GM12865 (cell line): ENCODE data around the gene ATRNL1.

Experiments
- DNase-seq: peaks from one replicate; pipeline ENCODE4 v3.0.0; 2010; ENCODE audit warnings: low read depth
- H3K4me3 ChIP-seq: 2 replicates; pipeline ENCODE4 v1.5.1; 2011; ENCODE audit warnings: mild to moderate bottlenecking, low read depth, low read length, control low read depth
- TF ChIP-seq, protein P1 (sequence below): IDR thresholded peaks from 2 replicates; pipeline ENCODE4 v1.5.1; 2011; ENCODE audit warnings: low read length, control low read depth, low read depth, inconsistent platforms; ENCODE audit not compliant: insufficient read depth; ENCODE audit errors: missing control alignments

ATRNL1 gene

DNA sequence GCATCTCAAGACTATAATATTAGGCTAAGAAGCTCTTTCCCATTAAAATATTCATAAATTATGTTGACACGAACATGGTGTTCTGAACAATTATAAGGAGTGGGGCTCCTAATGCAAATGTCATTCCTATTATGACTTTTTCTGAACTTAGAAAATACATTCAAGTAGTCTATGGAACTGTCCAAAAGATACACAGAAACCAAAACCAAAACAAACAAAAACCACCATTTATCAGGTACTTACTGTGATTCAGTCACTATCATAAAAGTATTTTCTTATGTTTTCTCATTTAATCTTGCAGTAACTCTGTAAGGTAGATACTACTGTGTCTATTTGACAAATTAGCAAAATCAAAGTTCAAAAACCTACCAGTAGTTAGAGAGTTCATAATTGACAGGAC is 773.0 kb downstream of the ATRNL1 start:
- H3K4me3 ChIP-seq, result no peak overlapping the region
- no peak for DNase-seq
- TF ChIP-seq, protein P1, sequence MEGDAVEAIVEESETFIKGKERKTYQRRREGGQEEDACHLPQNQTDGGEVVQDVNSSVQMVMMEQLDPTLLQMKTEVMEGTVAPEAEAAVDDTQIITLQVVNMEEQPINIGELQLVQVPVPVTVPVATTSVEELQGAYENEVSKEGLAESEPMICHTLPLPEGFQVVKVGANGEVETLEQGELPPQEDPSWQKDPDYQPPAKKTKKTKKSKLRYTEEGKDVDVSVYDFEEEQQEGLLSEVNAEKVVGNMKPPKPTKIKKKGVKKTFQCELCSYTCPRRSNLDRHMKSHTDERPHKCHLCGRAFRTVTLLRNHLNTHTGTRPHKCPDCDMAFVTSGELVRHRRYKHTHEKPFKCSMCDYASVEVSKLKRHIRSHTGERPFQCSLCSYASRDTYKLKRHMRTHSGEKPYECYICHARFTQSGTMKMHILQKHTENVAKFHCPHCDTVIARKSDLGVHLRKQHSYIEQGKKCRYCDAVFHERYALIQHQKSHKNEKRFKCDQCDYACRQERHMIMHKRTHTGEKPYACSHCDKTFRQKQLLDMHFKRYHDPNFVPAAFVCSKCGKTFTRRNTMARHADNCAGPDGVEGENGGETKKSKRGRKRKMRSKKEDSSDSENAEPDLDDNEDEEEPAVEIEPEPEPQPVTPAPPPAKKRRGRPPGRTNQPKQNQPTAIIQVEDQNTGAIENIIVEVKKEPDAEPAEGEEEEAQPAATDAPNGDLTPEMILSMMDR, result no peak

DNA sequence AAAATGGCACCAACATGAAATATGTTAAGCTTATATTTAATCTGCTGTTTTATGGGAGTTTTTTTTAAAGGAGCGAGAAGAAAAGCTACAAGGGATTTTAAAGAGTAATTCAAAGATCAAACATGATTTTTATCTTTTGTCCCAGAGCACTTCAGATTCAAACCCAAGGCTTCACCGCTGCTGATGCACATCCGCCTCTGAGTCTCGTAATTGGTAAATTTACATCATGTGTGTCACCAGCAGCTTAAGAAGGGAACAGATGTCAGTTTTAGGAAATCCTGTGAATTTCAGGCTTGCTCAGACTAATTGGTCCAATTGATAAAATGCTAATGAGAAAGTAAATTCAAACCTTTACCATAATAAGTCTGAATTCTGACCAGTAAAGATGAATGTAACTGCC is 773.5 kb downstream of the ATRNL1 start:
- TF ChIP-seq, protein P1, result no peak
- H3K4me3 ChIP-seq, result no peak overlapping the region
- no peak for DNase-seq

DNA sequence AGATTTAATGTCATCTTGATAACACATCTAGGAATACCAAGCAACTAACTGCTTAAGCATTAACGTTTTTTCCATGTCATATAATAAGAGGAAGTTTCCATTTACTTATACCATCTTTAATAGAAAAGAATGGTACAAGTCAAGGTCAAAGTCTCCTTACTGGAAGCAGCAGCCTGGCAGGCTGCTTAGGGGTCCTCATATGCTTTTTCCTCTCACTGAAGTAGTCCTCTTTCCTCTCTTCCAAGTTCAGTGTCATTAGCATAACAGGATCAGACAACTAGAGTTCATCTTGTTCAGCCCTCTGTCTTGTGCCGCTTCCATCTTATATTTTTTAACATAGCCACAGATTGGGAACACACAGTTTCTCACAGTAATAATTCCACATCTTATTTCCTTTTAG is 774.1 kb downstream of the ATRNL1 start:
- DNase-seq, result no peak
- no peak overlapping the region for H3K4me3 ChIP-seq

DNA sequence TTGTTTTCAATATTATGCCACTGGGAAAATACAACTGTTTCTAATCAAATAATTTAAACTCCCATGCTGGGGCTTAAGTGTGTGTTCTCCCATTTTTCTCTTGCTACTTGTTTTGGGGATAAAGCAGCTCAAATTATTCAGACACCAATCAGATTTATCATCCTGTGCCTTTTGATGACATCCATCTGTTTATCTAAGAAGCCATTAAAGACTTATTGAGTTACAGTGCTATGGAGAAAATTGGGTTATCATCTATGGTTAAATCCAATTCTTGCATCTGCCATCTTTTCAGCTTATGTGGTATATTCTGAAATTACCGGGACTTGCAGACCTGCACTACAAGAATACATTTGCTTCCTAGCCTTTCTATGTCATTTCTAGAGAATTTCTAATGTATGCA is 778.7 kb downstream of the ATRNL1 start:
- no peak overlapping the region for H3K4me3 ChIP-seq
- no peak for DNase-seq
- TF ChIP-seq, protein P1, result no peak

More for the DNA sequence above, 774.1 kb downstream of the ATRNL1 start:
- TF ChIP-seq, protein P1, result no peak

DNA sequence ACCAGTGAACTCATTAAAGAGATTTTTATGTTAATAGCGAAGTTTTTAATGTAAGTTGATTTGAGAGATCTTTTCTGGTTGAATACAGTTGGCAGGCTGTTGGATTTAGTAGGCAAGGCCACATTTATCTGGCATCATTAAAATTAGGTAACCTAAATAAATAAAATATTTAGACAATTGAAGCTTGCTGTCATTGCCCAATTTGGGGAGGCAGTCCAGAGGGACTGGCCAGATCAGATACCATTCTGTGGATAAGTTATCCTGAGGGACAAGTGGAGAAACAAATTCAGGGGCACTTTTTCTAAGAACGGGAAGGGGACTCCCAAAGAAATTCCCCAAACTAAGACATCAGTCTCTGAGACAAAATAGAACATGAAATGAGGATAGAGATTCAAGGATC is 782.0 kb downstream of the ATRNL1 start:
- TF ChIP-seq, protein P1, result no peak
- H3K4me3 ChIP-seq, result no peak overlapping the region
- DNase-seq, result no peak

DNA sequence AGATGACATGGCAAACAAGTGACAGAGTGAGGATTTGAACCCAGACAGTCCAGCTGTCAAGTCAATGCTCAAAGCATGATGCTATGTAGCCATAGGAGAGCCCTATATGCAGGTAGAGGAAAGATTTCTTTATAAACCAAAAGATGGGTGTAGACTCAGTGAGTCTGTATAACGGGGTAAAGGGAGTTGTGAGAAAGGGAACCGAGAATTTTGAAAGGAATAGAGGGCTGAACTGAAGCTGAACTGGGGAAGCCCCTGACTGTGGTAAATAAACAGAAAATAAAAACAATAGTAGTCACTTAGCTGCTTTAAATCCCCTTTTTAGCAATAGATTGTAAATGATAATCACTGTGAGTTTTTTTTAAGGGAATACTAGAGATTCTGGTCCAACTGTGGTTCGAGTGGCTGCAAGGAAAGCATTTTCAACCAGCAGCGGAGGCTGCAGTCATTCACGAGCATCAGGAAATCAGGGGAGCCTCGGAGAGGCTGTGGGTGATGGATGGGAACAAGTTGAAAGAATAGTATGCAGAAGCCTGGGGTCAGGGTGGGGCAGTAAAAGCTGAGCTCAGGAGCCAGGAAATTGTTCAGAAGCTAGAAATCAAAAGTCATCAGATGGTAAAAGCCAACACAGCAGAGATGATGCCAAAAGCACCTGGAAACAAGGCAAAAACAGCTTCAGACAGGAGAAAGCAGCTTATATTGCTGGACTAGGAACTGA is 786.4 kb downstream of the ATRNL1 start:
- TF ChIP-seq, protein P1, result no peak
- no peak overlapping the region for H3K4me3 ChIP-seq
- DNase-seq, result peak; percentile 39

DNA sequence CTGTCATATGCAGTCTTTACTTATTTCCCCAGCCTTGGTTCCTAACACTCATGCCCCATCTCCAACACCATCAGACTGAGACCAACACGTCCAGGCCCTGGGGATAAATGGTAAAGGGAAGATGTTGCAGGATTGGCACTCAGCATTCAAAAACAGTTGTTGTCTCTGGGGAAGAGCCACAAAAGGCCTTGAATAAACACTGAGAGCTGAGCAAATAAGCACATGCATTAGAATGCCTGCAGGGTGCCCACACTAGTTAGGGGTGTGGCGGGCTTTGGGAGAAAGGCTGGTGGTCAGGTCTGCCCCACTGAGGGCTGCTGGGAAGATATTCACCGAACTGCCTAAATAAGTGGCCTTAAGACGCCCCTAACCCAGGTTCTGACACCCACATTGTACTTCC is 788.9 kb downstream of the ATRNL1 start:
- DNase-seq, result no peak
- TF ChIP-seq, protein P1, result no peak
- H3K4me3 ChIP-seq, result no peak overlapping the region
